ENCODE measurements around the gene C6orf47.

GRCh38 chr6:31615748-31616147, 44.8 kb downstream of the C6orf47 start:
- TF ChIP-seq CTCF (IDR thresholded peaks at IDR 0.05; ENCODE audit: extremely low read depth in 1 of 2, insufficient read depth in 1 of 2, low read depth in 1 of 2, low read length in 2 of 2), result no peak
- TF ChIP-seq POLR2AphosphoS5 (IDR thresholded peaks at IDR 0.05; ENCODE audit: insufficient read depth, low read depth, low read length), result no peak

Measured in endothelial cell of umbilical vein (primary cell).